Mononuclear cell (primary cell): ENCODE measurements around the gene B3GNT9. TPM values are rescaled to one million over a fixed set of nuclear protein-coding genes. Genes with fewer than 3 reads are reported as not detected.

Source experiments
- H3K27me3 ChIP-seq: 2 replicates; pipeline ENCODE4 v1.6.0; 2011; ENCODE audit warnings: low read length, control low read depth; ENCODE audit not compliant: insufficient read depth
- H3K4me1 ChIP-seq: 2 replicates; pipeline ENCODE4 v1.5.1; 2011; ENCODE audit warnings: mild to moderate bottlenecking, low read length, control low read depth; ENCODE audit not compliant: insufficient read depth
- H3K4me3 ChIP-seq: 2 replicates; pipeline ENCODE4 v1.5.1; 2011; ENCODE audit warnings: mild to moderate bottlenecking, low read length, moderate library complexity
- H3K9me3 ChIP-seq: 2 replicates; pipeline ENCODE4 v1.5.1; 2011; ENCODE audit warnings: low read depth, mild to moderate bottlenecking, control low read depth, low read length
- total RNA-seq: library from RNA; depleted of rRNA; stranded (reverse); fragments of >200 nt; gene quantifications from one replicate; pipeline ENCODE4 v1.2.3, GENCODE V29; 2012

The B3GNT9 gene
- total RNA-seq, 1 donor = 2.0 TPM

GRCh38 chr16:67154578-67155294 is 3.9 kb upstream of the B3GNT9 start:
- H3K27me3 ChIP-seq = peaks cover 17% of the 10 kb centered on the region
- H3K4me1 ChIP-seq = peaks cover 64% of the 10 kb centered on the region
- no peaks in the 10 kb centered on the region for H3K9me3 ChIP-seq
- H3K4me3 ChIP-seq = no peak overlapping the region

- Histone ChIP-seq H3K4me1 (peaks cover 35% of the 10 kb centered on the region), H3K27me3 (peaks cover 21% of the 10 kb centered on the region), H3K4me3 (no peak overlapping the region), H3K9me3 (no peaks in the 10 kb centered on the region)
Measured at GRCh38 chr16:67151431-67152097, 766 bp upstream of the B3GNT9 start.

GRCh38 chr16:67150047-67150832 is 558 bp downstream of the B3GNT9 start:
- Histone ChIP-seq H3K4me1 (peaks cover 22% of the 10 kb centered on the region), H3K9me3 (no peaks in the 10 kb centered on the region), H3K27me3 (peaks cover 21% of the 10 kb centered on the region), H3K4me3 (peak overlapping the region; percentile 30)

- H3K27me3 ChIP-seq = peaks cover 21% of the 10 kb centered on the region
- no peaks in the 10 kb centered on the region for H3K9me3 ChIP-seq
- peaks cover 16% of the 10 kb centered on the region for H3K4me1 ChIP-seq
- no peak overlapping the region for H3K4me3 ChIP-seq
Measured at GRCh38 chr16:67149276-67150046, 1.3 kb downstream of the B3GNT9 start.

GRCh38 chr16:67148656-67149275 is 2.0 kb downstream of the B3GNT9 start:
- Histone ChIP-seq H3K27me3 (peaks cover 21% of the 10 kb centered on the region), H3K4me1 (peaks cover 15% of the 10 kb centered on the region), H3K4me3 (no peak overlapping the region), H3K9me3 (no peaks in the 10 kb centered on the region)

GRCh38 chr16:67148221-67148620 is 2.6 kb downstream of the B3GNT9 start:
- peaks cover 15% of the 10 kb centered on the region for H3K4me1 ChIP-seq
- H3K27me3 ChIP-seq = peaks cover 21% of the 10 kb centered on the region
- no peak overlapping the region for H3K4me3 ChIP-seq
- H3K9me3 ChIP-seq = no peaks in the 10 kb centered on the region

- Histone ChIP-seq H3K4me3 (no peak overlapping the region), H3K9me3 (no peaks in the 10 kb centered on the region), H3K4me1 (peaks cover 15% of the 10 kb centered on the region), H3K27me3 (peaks cover 21% of the 10 kb centered on the region)
Measured at GRCh38 chr16:67147437-67148140, 3.2 kb downstream of the B3GNT9 start.

- no peak overlapping the region for H3K4me3 ChIP-seq
- H3K9me3 ChIP-seq = no peaks in the 10 kb centered on the region
- peaks cover 15% of the 10 kb centered on the region for H3K4me1 ChIP-seq
- peaks cover 18% of the 10 kb centered on the region for H3K27me3 ChIP-seq
Measured at GRCh38 chr16:67146523-67147357, 4.1 kb downstream of the B3GNT9 start.

GRCh38 chr16:67145746-67146145 is 5.1 kb downstream of the B3GNT9 start:
- peaks cover 10% of the 10 kb centered on the region for H3K4me1 ChIP-seq
- H3K4me3 ChIP-seq = no peak overlapping the region
- peaks cover 8% of the 10 kb centered on the region for H3K27me3 ChIP-seq
- H3K9me3 ChIP-seq = no peaks in the 10 kb centered on the region

- H3K4me1 ChIP-seq = peaks cover 2% of the 10 kb centered on the region
Measured at GRCh38 chr16:67144943-67145342, 5.9 kb downstream of the B3GNT9 start.

GRCh38 chr16:67142342-67142741 is 8.5 kb downstream of the B3GNT9 start:
- H3K27me3 ChIP-seq = no peaks in the 10 kb centered on the region
- H3K9me3 ChIP-seq = no peaks in the 10 kb centered on the region
- no peaks in the 10 kb centered on the region for H3K4me1 ChIP-seq
- H3K4me3 ChIP-seq = no peak overlapping the region

More at GRCh38 chr16:67144943-67145342, 5.9 kb downstream of the B3GNT9 start:
- H3K27me3 ChIP-seq = peaks cover 6% of the 10 kb centered on the region
- no peak overlapping the region for H3K4me3 ChIP-seq
- H3K9me3 ChIP-seq = no peaks in the 10 kb centered on the region

- H3K9me3 ChIP-seq = no peaks in the 10 kb centered on the region
- H3K4me1 ChIP-seq = no peaks in the 10 kb centered on the region
- no peak overlapping the region for H3K4me3 ChIP-seq
- H3K27me3 ChIP-seq = no peaks in the 10 kb centered on the region
Measured at GRCh38 chr16:67141391-67141790, 9.4 kb downstream of the B3GNT9 start.

GRCh38 chr16:67137605-67138004 is 13.2 kb downstream of the B3GNT9 start:
- no peaks in the 10 kb centered on the region for H3K27me3 ChIP-seq
- no peaks in the 10 kb centered on the region for H3K9me3 ChIP-seq
- no peak overlapping the region for H3K4me3 ChIP-seq
- no peaks in the 10 kb centered on the region for H3K4me1 ChIP-seq
